ENCODE results near the gene KSR1. TPM values are rescaled to one million over a fixed set of nuclear protein-coding genes. Genes with fewer than 3 reads are reported as not detected.

KSR1 gene
- total and polyA plus RNA-seq, 9 of the 15 experiments (the other 6 are each of a cell fraction or from before 2014, with no cell fraction given), result 1.4 to 51.7 (median 18.4) TPM

DNA sequence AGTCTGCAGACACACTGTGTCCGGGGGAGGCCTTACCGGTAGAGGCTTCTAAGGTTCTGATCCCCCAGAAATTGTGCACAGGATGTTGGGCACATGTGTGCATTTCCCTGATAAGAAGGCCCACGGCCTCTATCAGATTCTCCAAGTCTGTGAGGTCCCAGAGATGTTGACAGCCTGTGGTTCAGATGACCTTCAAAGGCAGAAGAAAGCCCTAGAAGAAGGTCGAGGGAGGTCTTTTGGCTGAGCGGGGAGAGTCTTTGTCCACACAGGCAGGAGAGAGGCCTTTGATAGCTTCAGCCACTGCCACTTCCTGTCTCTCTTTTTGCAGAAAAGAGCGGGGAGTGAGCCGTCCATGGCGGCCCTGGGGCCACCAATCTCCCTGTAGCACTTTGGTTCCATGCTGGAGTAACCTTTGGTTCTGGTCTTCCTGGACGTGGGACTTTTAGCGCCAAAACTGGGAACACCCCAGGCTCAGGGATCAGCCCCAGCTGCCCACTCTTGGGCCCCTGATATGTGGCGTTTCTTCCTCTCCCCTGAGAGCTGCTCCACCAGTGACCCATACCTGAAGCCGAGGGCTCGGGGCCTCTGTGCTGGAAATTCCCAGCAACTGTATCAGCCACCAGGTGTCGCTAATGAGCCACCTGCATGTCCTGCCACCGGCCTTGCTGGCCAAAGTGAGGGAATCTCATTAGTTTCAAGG, 146.6 kb downstream of the KSR1 start (continued):
- TF ChIP-seq, protein P1, sequence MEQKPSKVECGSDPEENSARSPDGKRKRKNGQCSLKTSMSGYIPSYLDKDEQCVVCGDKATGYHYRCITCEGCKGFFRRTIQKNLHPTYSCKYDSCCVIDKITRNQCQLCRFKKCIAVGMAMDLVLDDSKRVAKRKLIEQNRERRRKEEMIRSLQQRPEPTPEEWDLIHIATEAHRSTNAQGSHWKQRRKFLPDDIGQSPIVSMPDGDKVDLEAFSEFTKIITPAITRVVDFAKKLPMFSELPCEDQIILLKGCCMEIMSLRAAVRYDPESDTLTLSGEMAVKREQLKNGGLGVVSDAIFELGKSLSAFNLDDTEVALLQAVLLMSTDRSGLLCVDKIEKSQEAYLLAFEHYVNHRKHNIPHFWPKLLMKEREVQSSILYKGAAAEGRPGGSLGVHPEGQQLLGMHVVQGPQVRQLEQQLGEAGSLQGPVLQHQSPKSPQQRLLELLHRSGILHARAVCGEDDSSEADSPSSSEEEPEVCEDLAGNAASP (IDR thresholded peaks at IDR 0.05), result no peak
- TF ChIP-seq, protein P2, sequence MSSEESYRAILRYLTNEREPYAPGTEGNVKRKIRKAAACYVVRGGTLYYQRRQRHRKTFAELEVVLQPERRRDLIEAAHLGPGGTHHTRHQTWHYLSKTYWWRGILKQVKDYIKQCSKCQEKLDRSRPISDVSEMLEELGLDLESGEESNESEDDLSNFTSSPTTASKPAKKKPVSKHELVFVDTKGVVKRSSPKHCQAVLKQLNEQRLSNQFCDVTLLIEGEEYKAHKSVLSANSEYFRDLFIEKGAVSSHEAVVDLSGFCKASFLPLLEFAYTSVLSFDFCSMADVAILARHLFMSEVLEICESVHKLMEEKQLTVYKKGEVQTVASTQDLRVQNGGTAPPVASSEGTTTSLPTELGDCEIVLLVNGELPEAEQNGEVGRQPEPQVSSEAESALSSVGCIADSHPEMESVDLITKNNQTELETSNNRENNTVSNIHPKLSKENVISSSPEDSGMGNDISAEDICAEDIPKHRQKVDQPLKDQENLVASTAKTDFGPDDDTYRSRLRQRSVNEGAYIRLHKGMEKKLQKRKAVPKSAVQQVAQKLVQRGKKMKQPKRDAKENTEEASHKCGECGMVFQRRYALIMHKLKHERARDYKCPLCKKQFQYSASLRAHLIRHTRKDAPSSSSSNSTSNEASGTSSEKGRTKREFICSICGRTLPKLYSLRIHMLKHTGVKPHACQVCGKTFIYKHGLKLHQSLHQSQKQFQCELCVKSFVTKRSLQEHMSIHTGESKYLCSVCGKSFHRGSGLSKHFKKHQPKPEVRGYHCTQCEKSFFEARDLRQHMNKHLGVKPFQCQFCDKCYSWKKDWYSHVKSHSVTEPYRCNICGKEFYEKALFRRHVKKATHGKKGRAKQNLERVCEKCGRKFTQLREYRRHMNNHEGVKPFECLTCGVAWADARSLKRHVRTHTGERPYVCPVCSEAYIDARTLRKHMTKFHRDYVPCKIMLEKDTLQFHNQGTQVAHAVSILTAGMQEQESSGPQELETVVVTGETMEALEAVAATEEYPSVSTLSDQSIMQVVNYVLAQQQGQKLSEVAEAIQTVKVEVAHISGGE (CRISPR knock-in tag; IDR thresholded peaks at IDR 0.05), result peak in 2 of 3 experiments; percentile 72 to 91; a peak in 4 of 6 replicates
- TF ChIP-seq L3MBTL2 (IDR thresholded peaks at IDR 0.05) (peak; percentile 71), ZNF347 (CRISPR knock-in tag; IDR thresholded peaks at IDR 0.05; ENCODE audit: low read depth) (no peak), ZC3H4 (CRISPR knock-in tag; IDR thresholded peaks at IDR 0.05; ENCODE audit: borderline replicate concordance) (no peak), CEBPB (tag; IDR thresholded peaks at IDR 0.05) (peak; percentile 11; the same call in 1 of the 2 replicates), ETV6 (IDR thresholded peaks at IDR 0.05; ENCODE audit: borderline replicate concordance in 1 of 2, low read depth in 2 of 2, low read length in 1 of 2) (no peak), ETV6 (CRISPR knock-in tag; IDR thresholded peaks at IDR 0.05; ENCODE audit: borderline replicate concordance) (no peak), ZNF143 (CRISPR knock-in tag; IDR thresholded peaks at IDR 0.05) (no peak), ZSCAN32 (CRISPR knock-in tag; IDR thresholded peaks at IDR 0.05) (no peak), ZFP1 (CRISPR knock-in tag; IDR thresholded peaks at IDR 0.05) (no peak), HNRNPLL (IDR thresholded peaks at IDR 0.05; ENCODE audit: low read depth, low read length, poor library complexity, severe bottlenecking) (no peak), MYNN (IDR thresholded peaks at IDR 0.05) (peak; percentile 80), MYNN (CRISPR knock-in tag; IDR thresholded peaks at IDR 0.05) (no peak), RBFOX2 (IDR thresholded peaks at IDR 0.05; ENCODE audit: low read depth, low read length) (peak; percentile 72)
- TF ChIP-seq, protein P3, sequence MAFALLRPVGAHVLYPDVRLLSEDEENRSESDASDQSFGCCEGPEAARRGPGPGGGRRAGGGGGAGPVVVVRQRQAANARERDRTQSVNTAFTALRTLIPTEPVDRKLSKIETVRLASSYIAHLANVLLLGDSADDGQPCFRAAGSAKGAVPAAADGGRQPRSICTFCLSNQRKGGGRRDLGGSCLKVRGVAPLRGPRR (CRISPR knock-in tag; IDR thresholded peaks at IDR 0.05), result peak; percentile 72; the same call in 1 of the 2 replicates
- TF ChIP-seq, protein P4, sequence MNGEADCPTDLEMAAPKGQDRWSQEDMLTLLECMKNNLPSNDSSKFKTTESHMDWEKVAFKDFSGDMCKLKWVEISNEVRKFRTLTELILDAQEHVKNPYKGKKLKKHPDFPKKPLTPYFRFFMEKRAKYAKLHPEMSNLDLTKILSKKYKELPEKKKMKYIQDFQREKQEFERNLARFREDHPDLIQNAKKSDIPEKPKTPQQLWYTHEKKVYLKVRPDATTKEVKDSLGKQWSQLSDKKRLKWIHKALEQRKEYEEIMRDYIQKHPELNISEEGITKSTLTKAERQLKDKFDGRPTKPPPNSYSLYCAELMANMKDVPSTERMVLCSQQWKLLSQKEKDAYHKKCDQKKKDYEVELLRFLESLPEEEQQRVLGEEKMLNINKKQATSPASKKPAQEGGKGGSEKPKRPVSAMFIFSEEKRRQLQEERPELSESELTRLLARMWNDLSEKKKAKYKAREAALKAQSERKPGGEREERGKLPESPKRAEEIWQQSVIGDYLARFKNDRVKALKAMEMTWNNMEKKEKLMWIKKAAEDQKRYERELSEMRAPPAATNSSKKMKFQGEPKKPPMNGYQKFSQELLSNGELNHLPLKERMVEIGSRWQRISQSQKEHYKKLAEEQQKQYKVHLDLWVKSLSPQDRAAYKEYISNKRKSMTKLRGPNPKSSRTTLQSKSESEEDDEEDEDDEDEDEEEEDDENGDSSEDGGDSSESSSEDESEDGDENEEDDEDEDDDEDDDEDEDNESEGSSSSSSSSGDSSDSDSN (IDR thresholded peaks at IDR 0.05; ENCODE audit: borderline replicate concordance in 1 of 2, low read depth in 2 of 2, low read length in 2 of 2), result no peak
- TF ChIP-seq, protein P5, sequence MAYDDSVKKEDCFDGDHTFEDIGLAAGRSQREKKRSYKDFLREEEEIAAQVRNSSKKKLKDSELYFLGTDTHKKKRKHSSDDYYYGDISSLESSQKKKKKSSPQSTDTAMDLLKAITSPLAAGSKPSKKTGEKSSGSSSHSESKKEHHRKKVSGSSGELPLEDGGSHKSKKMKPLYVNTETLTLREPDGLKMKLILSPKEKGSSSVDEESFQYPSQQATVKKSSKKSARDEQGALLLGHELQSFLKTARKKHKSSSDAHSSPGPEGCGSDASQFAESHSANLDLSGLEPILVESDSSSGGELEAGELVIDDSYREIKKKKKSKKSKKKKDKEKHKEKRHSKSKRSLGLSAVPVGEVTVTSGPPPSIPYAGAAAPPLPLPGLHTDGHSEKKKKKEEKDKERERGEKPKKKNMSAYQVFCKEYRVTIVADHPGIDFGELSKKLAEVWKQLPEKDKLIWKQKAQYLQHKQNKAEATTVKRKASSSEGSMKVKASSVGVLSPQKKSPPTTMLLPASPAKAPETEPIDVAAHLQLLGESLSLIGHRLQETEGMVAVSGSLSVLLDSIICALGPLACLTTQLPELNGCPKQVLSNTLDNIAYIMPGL (CRISPR knock-in tag; IDR thresholded peaks at IDR 0.05), result no peak
